CD4-positive, alpha-beta T cell treated with Interleukin-4 for 1 hour (primary cell): ENCODE measurements around the gene ARSB.

Experiments
- DNase-seq, 2 donors: peaks; one replicate each; pipeline ENCODE4 v3.0.0-alpha.2; 2020 to 2022

ARSB gene

GRCh38 chr5:78830528-78831046 is 154.5 kb downstream of the ARSB start:
- DNase-seq, result no peak

- no peak for DNase-seq
Observed at GRCh38 chr5:78829811-78830527, 155.1 kb downstream of the ARSB start.

GRCh38 chr5:78827725-78828124 is 157.4 kb downstream of the ARSB start:
- no peak for DNase-seq

GRCh38 chr5:78824831-78825281 is 160.3 kb downstream of the ARSB start:
- DNase-seq, result no peak

- DNase-seq, result no peak
Observed at GRCh38 chr5:78823196-78823595, 161.9 kb downstream of the ARSB start.

GRCh38 chr5:78821536-78822021 is 163.5 kb downstream of the ARSB start:
- no peak for DNase-seq

- no peak for DNase-seq
Observed at GRCh38 chr5:78819707-78820106, 165.4 kb downstream of the ARSB start.

- no peak for DNase-seq
Observed at GRCh38 chr5:78819166-78819565, 165.9 kb downstream of the ARSB start.

GRCh38 chr5:78816143-78816765 is 168.9 kb downstream of the ARSB start:
- DNase-seq, result no peak

GRCh38 chr5:78813906-78814530 is 171.1 kb downstream of the ARSB start:
- DNase-seq, result no peak

GRCh38 chr5:78813286-78813685 is 171.8 kb downstream of the ARSB start:
- no peak for DNase-seq

GRCh38 chr5:78811866-78812265 is 173.2 kb downstream of the ARSB start:
- no peak for DNase-seq

- no peak for DNase-seq
Observed at GRCh38 chr5:78811121-78811817, 173.8 kb downstream of the ARSB start.

GRCh38 chr5:78810098-78810920 is 174.8 kb downstream of the ARSB start:
- DNase-seq, result no peak

GRCh38 chr5:78809444-78809843 is 175.7 kb downstream of the ARSB start:
- no peak for DNase-seq

- DNase-seq, result no peak
Observed at GRCh38 chr5:78808818-78809217, 176.3 kb downstream of the ARSB start.

GRCh38 chr5:78808380-78808779 is 176.7 kb downstream of the ARSB start:
- no peak for DNase-seq

- DNase-seq, result no peak
Observed at GRCh38 chr5:78806544-78806943, 178.6 kb downstream of the ARSB start.

GRCh38 chr5:78805474-78806124 is 179.5 kb downstream of the ARSB start:
- DNase-seq, result no peak

GRCh38 chr5:78804995-78805394 is 180.1 kb downstream of the ARSB start:
- no peak for DNase-seq

- no peak for DNase-seq
Observed at GRCh38 chr5:78803941-78804340, 181.2 kb downstream of the ARSB start.

GRCh38 chr5:78803353-78803752 is 181.8 kb downstream of the ARSB start:
- DNase-seq, result no peak
